Measurements from ENCODE around the gene TXNRD1.

The TXNRD1 gene

DNA sequence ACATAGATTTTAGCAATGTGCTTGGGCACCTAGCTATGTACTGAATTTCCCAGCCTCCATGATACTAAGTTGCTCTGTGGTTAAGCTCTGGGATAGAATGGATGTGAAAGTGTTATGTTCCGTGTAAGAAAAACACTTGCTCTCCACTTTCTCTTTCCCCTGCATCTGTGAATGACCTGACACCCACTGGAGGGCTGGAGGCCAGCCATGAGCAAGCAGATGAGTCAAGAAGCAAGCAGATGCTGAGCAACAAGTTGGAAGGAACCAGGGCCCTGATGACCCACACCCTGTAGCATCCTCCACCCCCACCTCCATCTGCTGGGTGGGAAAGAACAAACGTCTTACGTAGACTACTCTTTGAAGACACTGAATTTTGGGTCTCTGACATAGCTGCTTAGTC lies 144.6 kb downstream of the TXNRD1 start:
- Mint-ChIP-seq H3K9me3 (no peaks in the 10 kb centered on the region), H3K27ac (no peak overlapping the region), H3K4me3 (no peak overlapping the region), H3K27me3 (no peaks in the 10 kb centered on the region), H3K4me1 (no peaks in the 10 kb centered on the region)
- ATAC-seq (no peak), DNase-seq (no peak)

GRCh38 chr12:104360983-104361707 lies 145.6 kb downstream of the TXNRD1 start:
- Mint-ChIP-seq H3K4me1 (no peaks in the 10 kb centered on the region), H3K4me3 (no peak overlapping the region), H3K27me3 (no peaks in the 10 kb centered on the region), H3K9me3 (no peaks in the 10 kb centered on the region), H3K27ac (no peak overlapping the region)
- no peak for DNase-seq
- ATAC-seq: no peak

DNA sequence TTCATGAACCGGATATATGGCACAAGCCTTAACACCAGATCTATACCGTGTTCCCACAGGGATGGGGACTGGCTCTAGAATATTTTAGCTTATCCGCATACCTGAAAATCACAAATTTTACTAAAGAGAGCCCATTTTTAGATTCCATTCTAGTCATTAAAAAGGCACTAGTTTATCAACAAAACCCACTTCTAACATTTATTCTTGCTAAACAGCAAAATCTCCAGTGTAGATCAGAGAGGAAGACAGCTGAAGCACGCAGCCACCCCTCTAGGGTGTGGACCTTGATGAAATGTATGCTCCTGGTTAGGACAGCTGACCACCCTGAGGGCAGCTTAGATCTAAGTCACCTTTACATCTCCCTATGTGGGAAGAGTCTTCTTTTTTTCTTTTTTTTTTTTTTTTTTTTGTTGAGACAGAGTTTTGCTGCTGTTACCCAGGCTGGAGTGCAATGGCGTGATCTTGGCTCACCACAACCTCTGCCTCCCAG lies 150.4 kb downstream of the TXNRD1 start:
- H3K4me1 Mint-ChIP-seq: no peaks in the 10 kb centered on the region
- no peak for DNase-seq
- H3K9me3 Mint-ChIP-seq: no peaks in the 10 kb centered on the region
- no peak overlapping the region for H3K27ac Mint-ChIP-seq
- no peak overlapping the region for H3K4me3 Mint-ChIP-seq
- no peaks in the 10 kb centered on the region for H3K27me3 Mint-ChIP-seq
- ATAC-seq: no peak

GRCh38 chr12:104369708-104370107 lies 154.1 kb downstream of the TXNRD1 start:
- H3K4me1 Mint-ChIP-seq: peaks cover 19% of the 10 kb centered on the region
- H3K27me3 Mint-ChIP-seq: no peaks in the 10 kb centered on the region
- H3K4me3 Mint-ChIP-seq: no peak overlapping the region
- no peak overlapping the region for H3K27ac Mint-ChIP-seq
- H3K9me3 Mint-ChIP-seq: no peaks in the 10 kb centered on the region
- ATAC-seq: no peak
- DNase-seq: no peak

DNA sequence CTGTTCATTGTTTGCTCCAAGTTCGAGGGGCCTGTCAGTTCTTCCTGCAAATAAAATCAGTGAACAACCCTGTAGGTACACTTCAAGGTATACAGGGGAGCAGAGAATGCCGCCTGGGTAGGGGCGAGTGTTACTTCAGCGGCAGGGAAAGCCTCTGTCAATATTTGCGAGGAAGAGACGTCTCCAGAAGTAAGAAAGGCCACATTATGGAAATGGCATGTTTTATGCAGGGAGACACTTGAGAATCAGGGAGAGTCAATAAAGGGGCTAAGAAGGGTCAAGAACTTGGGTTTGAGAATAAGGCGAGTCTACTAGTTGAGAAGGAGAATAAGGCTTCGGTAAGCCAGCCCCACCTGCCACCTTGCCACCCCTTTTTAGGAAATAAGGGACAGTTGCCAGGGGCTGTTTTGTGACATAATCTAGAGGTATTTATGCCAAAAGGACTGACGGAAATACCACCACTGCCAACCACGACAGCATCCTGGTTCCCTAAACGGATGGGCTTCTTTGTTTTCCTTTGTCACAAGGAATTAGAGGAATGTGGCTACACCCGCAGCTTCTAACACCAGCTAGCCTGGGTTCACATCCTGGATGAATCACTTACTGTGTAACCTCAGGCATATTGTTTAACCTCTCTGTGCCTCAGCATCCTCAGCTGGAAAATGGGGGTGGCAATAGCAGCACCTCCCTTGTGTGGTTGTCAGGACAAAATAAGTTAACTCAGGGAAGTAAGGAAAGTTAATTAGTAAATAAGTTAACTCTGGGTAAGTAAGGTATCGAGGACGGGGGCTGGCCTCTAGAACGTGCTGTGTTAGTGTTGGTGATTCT lies 155.7 kb downstream of the TXNRD1 start:
- Mint-ChIP-seq H3K27me3 (no peaks in the 10 kb centered on the region), H3K9me3 (no peaks in the 10 kb centered on the region), H3K27ac (peak overlapping the region in 1 of 2 donors; percentile 5), H3K4me3 (peak overlapping the region in 1 of 2 donors; percentile 5), H3K4me1 (peaks cover 19% of the 10 kb centered on the region)
- ATAC-seq (no peak), DNase-seq (no peak)

- H3K4me1 Mint-ChIP-seq: peaks cover 19% of the 10 kb centered on the region
- peak overlapping the region; percentile 27 to 56 for H3K4me3 Mint-ChIP-seq
- no peaks in the 10 kb centered on the region for H3K27me3 Mint-ChIP-seq
- H3K9me3 Mint-ChIP-seq: no peaks in the 10 kb centered on the region
- peak; percentile 40 to 68 for DNase-seq
- peak overlapping the region; percentile 26 to 48 for H3K27ac Mint-ChIP-seq
- peak; percentile 99 for ATAC-seq
Measured at GRCh38 chr12:104372061-104372720, 156.6 kb downstream of the TXNRD1 start.

GRCh38 chr12:104372721-104373335 lies 157.2 kb downstream of the TXNRD1 start:
- Mint-ChIP-seq H3K4me3 (no peak overlapping the region), H3K4me1 (peaks cover 19% of the 10 kb centered on the region), H3K27ac (no peak overlapping the region), H3K27me3 (no peaks in the 10 kb centered on the region), H3K9me3 (no peaks in the 10 kb centered on the region)
- no peak for ATAC-seq
- DNase-seq: no peak

DNA sequence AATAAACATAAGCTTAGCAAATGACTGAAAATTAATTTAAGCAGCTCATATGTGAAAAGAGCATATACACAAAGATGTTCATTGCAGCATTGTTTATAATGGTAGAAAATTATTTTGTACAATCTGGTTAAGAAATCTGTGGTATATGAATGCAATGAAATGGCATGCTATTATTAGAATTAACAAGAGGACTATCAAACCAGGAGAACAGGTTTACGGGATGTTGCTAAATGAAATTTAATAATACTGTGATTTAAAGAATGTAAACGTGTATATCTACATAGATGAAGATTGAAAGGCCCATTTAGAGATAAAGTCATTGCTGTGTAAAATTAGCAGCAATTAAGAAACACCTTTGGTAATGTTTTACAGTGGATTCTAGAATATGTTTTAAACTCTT lies 158.5 kb downstream of the TXNRD1 start:
- no peak for DNase-seq
- ATAC-seq: no peak
- H3K27me3 Mint-ChIP-seq: no peaks in the 10 kb centered on the region
- H3K4me1 Mint-ChIP-seq: peaks cover 19% of the 10 kb centered on the region
- H3K9me3 Mint-ChIP-seq: no peaks in the 10 kb centered on the region
- no peak overlapping the region for H3K27ac Mint-ChIP-seq
- no peak overlapping the region for H3K4me3 Mint-ChIP-seq

DNA sequence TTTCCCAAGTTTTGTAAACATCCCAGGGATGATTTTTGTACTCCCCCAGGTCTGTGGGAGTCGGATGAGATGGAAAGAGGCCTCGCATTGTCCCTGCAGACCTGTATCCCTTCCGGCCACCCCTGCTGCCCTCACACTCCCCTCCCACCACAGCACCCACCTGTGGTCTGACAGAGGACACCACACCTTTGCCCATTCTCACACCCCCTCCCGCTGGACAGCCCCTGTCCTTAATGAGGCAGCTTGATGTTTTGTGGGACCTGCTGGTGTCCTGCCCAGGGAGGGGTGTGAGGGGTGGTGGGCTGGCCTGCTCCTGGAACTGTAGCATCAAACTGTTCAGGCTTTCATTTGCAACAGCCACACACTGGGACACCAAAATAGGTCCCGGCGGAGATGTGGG lies 159.2 kb downstream of the TXNRD1 start:
- no peak overlapping the region for H3K27ac Mint-ChIP-seq
- DNase-seq (no peak), ATAC-seq (no peak)
- no peaks in the 10 kb centered on the region for H3K27me3 Mint-ChIP-seq
- no peaks in the 10 kb centered on the region for H3K9me3 Mint-ChIP-seq
- H3K4me3 Mint-ChIP-seq: no peak overlapping the region
- peaks cover 19% of the 10 kb centered on the region for H3K4me1 Mint-ChIP-seq

DNA sequence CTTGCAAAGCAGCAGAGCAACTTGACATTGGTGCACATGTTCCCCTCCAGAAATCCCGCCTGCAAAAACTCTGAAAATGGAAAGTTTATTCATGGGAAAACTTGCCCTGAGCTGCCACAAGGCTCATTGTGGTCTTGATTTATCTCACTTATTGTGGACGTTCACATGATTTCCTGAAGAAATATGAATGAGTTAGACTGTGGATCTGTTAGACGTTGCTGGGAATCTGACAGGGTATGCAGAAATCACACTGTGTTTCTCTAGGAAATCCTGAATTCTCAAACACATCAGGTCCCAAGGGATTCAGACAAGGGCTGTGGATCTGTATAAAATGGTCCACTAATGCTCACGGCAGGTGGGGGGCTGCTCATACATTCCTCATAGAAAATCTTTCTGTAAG lies 160.2 kb downstream of the TXNRD1 start:
- Mint-ChIP-seq H3K4me1 (peaks cover 19% of the 10 kb centered on the region), H3K4me3 (no peak overlapping the region), H3K27ac (no peak overlapping the region), H3K9me3 (no peaks in the 10 kb centered on the region), H3K27me3 (no peaks in the 10 kb centered on the region)
- DNase-seq (no peak), ATAC-seq (no peak)

- ATAC-seq (no peak), DNase-seq (no peak)
- H3K4me1 Mint-ChIP-seq: peaks cover 15% of the 10 kb centered on the region
- H3K9me3 Mint-ChIP-seq: no peaks in the 10 kb centered on the region
- peak overlapping the region in 1 of 2 donors; percentile 2 for H3K27ac Mint-ChIP-seq
- peaks cover 7% of the 10 kb centered on the region for H3K27me3 Mint-ChIP-seq
- no peak overlapping the region for H3K4me3 Mint-ChIP-seq
Measured at GRCh38 chr12:104376650-104377513, 161.3 kb downstream of the TXNRD1 start.

DNA sequence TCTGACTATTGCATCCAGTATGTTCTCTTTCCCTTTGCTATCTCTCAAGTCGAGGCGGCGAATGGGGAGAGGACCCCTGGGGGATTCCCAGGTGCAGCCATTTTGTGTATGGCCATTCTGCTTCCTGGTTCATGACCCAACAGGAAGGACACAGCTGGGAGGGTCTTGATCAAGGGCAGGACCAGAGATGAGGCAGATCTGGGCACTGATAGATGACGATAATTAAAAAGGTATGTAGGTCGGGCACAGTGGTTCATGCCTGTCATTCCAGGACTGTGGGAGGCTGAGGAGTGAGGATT lies 161.9 kb downstream of the TXNRD1 start:
- no peak for DNase-seq
- ATAC-seq: no peak
- Mint-ChIP-seq H3K4me1 (peaks cover 15% of the 10 kb centered on the region), H3K27me3 (peaks cover 8% of the 10 kb centered on the region), H3K9me3 (no peaks in the 10 kb centered on the region), H3K27ac (peak overlapping the region in 1 of 2 donors; percentile 2), H3K4me3 (no peak overlapping the region)

- DNase-seq (no peak), ATAC-seq (no peak)
- H3K27me3 Mint-ChIP-seq: peaks cover 8% of the 10 kb centered on the region
- peaks cover 11% of the 10 kb centered on the region for H3K4me1 Mint-ChIP-seq
- no peak overlapping the region for H3K27ac Mint-ChIP-seq
- no peaks in the 10 kb centered on the region for H3K9me3 Mint-ChIP-seq
- H3K4me3 Mint-ChIP-seq: no peak overlapping the region
Measured at GRCh38 chr12:104378427-104378826, 162.8 kb downstream of the TXNRD1 start.

GRCh38 chr12:104381341-104381730 lies 165.8 kb downstream of the TXNRD1 start:
- Mint-ChIP-seq H3K27ac (no peak overlapping the region), H3K27me3 (peaks cover 8% of the 10 kb centered on the region), H3K4me3 (no peak overlapping the region), H3K9me3 (peaks cover 0 to 5% of the 10 kb centered on the region in 2 donors), H3K4me1 (peaks cover 11% of the 10 kb centered on the region)
- DNase-seq: no peak
- no peak for ATAC-seq
